GM21367 (cell line): ENCODE data around the gene IPPK.
"Not testable (repeated sequence)": the region's sequence is repeated elsewhere in the genome, so short reads cannot be mapped to it uniquely, and the experiment has no call there.

Experiments
- ATAC-seq: cut with Tn5 transposase; IDR thresholded peaks from one replicate; pipeline ENCODE4 v1.9.1; 2021; ENCODE audit not compliant: unreplicated experiment

The IPPK gene

GRCh38 chr9:92638621-92639101 is 31.3 kb downstream of the IPPK start:
- no peak for ATAC-seq

DNA sequence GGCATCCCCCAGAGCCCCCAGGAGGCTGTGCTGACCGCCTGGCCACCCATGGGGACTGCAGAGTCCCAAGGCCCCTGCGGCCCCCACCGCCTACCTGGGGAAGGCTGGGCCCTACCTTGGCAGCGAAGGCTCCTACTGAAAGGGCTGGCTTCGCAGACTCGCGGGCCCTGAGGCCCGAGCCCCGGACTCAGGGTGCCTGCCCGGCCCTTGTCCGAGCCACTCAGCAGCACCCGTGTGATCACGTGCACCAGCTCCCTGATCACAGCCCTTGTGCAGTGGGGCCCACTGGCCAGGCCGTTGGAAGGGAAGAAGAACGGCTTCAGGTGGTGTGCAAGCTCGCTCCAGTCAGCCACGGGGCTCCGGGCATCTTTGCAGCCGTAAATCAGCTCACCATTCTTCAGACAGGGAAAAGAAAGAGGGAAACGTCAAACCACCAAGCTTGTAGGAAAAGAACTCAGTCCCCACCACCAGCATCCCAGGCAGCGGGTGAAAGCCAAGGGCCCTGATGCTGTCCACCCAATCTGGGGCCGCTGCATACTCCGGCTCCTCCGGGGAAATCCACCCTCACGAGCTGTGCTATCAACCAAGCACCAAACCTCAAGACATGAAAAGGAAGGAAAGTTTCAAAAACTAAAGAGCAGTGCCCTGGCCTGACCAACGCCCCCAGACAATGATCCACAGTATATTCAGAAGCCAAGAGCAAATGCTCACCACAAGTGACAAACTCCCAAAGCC is 31.9 kb downstream of the IPPK start:
- ATAC-seq, result no peak

GRCh38 chr9:92637326-92637725 is 32.6 kb downstream of the IPPK start:
- ATAC-seq, result no peak

- no peak for ATAC-seq
Measured at GRCh38 chr9:92636627-92637026, 33.3 kb downstream of the IPPK start.

DNA sequence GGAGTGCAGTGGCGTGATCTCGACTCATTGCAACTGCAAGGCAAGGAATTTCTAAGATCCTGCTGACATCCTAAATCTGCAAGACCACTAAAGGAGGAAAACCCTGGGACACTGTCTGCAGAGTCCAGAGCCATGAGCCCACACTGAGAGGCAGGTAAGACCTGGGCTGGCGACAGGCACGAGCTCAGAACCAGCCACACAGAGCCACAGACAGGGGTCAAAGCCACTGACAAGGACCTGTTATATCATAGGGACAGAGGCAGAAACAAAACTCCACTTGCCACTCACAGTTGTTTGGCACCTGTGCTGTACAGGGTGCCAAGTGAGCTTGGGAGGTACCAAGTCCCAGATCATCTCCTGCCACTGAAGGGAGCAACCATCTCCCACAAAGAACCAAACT is 34.2 kb downstream of the IPPK start:
- ATAC-seq, result no peak

DNA sequence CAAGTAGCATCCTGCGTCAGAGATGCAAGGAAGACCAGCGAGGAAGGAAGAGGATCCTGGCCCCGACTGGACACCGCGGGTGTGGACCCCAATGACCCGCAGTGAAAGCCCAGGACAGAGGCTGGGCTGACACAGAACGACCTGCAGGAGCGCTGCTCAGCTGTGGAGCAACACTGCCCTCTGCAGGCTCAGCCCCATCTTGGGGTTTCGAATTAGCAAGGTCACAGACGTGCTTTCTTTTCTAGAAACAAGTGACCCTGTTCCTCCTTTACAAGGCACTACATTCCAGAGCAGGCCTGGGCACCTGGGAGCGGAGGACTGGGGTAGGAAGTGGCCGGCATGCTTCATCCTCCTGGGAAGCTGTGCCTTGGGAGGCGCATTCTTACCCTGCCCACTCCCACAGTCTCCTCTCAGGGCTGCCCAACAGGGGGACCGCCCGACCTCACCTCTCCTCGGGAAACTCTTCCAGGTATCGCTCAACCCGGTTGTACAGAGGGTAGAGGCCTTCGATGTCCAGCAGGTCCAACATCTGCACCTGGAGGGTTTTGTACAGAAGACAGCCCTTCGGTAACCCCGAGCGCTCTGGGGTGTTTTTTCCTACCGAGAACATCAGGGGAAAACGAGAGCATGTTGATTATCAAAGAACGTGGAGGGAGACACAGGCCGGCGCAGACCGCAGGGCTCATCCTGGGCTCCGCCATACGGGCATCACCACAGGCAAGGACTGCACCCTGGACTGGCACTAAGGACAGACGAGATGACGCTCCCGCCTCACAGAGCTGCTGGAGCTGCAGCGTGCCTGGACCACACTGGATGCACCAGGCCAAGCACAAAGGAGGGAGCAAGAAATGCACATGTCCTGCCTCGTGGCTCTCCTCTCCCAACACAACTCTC is 35.0 kb downstream of the IPPK start:
- ATAC-seq, result no peak

DNA sequence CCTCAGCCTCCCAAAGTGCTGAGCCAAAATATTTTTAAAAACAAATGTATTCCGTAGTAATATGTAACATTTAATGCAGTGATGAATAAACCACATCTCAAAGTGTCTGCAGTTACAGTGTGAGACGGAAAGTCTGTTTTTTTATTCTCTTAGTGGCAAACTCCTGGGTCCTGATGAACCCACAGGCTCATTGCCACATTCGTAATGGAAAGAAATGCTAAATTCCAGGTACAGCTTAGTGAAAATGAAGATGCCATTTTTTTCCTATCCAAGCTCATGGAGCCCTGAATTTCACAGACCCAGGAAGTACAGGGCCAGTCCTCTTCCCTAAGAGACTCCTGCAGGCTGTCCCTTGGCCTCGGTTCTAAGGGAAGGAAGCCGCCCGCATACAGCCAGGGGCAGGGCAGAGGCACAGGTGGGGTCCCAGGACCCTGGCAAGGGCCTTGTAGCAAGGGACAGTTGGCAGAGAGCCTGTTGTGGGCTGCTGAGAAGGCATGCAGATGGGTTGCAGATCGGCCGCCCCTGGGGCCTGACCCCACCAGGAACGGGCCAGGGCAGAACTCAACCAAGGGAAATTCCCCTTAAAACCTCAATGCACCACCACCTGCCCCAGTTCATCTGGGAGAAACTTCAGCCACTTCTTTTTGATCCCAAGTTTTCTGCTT is 36.2 kb downstream of the IPPK start:
- no peak for ATAC-seq

DNA sequence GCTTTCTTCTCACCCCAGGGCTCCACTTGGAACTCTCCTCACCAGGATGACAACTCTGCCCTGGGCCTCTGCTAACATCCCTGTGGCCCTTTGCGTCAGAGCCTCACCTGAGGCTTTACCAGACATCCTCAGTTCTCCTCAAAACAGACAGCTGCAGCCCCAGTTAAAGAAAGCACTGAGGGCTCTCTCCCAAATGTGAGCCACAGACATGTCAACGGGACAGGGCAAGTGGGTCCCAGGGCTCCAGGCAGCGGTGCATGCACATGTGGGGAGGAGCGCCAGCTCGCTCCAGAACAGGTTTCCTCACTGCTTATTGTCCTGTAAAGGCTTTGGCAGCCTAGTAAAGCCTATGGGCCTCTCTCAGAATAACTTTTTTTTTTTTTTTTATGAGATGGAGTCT is 37.3 kb downstream of the IPPK start:
- ATAC-seq, result no peak

- no peak for ATAC-seq
Measured at GRCh38 chr9:92631452-92632343, 38.2 kb downstream of the IPPK start.

- ATAC-seq, result no peak
Measured at GRCh38 chr9:92627651-92628050, 42.3 kb downstream of the IPPK start.

- no peak for ATAC-seq
Measured at GRCh38 chr9:92626484-92626883, 43.4 kb downstream of the IPPK start.

DNA sequence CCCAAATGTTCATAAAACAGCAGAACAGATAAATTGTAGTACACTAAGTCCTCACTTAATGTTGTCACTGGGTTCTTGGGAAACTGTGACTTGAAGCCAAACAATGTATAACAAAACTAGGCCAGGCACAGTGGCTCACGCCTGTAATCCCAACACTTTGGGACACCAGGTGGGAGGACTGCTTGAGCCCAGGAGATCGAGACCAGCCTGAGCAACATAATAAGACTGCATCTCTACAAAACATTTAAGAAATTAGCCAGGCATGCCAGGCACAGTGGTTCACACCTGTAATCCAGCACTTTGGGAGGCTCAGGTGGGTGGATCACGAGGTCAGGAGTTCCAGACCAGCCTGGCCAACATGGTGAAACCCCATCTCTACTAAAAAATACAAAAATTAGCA is 46.0 kb downstream of the IPPK start:
- ATAC-seq, result not testable (repeated sequence)

DNA sequence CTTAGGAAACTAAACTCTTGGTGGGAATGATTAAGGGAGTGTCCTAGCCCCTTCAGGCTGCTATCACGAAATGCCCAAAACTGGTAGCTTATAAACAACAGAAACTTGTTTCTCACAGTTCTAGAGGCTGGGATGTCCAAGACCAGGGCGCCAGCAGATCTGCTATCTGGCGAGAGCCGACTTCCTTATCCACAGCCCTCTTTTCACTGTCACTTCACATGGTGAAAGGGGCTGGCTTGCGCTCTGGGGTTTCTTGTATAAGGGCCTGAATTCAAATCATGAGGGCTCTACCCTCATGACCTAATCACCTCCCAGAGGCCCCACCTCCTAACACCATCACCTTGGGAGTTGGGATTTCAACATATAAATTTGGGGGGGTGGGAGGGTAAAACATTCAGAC is 49.1 kb downstream of the IPPK start:
- ATAC-seq, result no peak

DNA sequence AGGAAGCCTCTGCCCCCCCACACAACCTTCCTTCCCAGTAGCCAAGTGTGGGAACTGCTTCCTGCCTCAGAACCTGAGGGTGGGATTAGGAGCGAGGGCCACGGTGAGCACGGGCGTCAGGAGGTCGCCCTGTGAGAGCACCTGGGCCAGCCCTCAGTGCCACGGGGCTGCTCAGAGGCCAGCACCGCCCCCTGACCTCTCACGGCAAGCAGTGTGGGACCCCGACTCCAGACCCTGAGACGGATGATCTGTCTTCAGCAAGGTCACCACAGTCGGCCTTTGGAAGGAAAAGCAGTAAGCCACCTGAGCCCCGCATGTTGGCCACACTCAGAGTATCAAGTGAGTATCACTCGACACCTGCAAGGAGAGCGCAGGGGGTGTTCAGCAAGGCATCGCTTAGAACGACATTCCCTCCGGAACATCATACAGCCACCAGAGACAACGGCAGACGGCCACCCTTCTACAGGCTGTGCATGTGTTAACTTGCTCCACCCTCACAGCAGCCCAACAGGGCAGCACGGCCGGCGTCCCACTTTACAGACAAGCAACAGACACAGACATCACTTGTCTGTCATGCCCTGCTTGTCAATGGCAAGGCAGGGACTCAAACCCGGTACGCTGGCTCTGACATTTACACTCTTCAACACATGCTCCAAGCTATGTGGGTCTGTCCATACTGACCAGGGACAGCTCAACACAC is 50.2 kb downstream of the IPPK start:
- ATAC-seq, result no peak

- ATAC-seq, result no peak
Measured at GRCh38 chr9:92618633-92619225, 51.2 kb downstream of the IPPK start.

DNA sequence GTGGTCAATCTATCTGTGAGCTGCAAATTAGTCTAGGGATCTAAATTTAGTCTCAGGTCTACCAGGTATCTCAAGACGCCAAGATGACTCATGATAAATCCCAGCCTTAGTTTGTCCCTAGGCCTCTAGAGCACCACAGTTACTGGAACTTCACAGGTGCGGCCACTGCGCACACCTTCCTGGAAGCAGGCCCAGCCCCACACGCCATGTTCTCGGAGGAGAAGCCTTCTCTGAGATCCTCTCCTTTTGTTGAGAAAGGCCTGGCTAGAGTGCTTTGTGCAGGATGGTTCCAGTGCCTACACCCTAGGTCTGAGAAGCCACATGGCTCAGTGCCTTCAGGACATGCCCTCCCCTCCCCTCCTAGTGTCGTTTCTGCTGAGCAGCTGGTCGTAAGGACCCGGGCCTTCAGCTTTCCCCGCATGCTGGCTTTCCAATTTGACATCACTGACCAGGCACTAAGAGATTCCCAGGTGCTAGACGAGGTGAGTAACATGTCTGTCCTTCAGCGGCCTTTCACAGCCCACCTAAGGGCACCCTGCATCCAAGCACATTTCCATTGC is 51.9 kb downstream of the IPPK start:
- ATAC-seq, result no peak

- no peak for ATAC-seq
Measured at GRCh38 chr9:92617195-92617813, 52.6 kb downstream of the IPPK start.

- ATAC-seq, result no peak
Measured at GRCh38 chr9:92616655-92617111, 53.2 kb downstream of the IPPK start.

DNA sequence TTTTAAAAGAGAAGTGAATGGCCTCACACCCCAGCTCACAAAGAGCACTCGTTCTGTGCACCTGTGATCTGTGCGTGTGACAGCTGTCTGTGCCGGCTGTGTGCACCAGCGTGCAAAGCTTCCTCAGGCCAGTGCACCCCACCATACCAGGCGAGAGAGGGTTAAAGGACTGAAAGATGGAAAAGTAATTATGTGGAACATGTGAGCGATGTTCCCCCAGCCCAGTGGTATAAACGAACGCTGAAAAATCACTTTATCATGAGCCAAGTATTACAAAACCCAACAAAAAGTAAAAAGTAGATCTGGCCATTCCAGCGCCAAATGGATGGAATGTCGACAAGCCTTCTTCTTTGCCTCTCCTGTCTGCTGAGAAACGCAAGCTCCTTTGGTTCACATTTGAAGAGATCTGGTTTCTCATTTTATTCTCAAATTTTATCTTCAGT is 53.7 kb downstream of the IPPK start:
- no peak for ATAC-seq
